GM18498 (cell line): ENCODE data around the gene ZNF490.
"Not testable (repeated sequence)": the region's sequence is repeated elsewhere in the genome, so short reads cannot be mapped to it uniquely, and the experiment has no call there.

Experiments
- ATAC-seq: cut with Tn5 transposase; IDR thresholded peaks from one replicate; pipeline ENCODE4 v1.9.1; 2021; ENCODE audit warnings: mild to moderate bottlenecking, moderate library complexity; ENCODE audit not compliant: unreplicated experiment

Gene ZNF490

GRCh38 chr19:12610540-12611360 is at the start of gene ZNF490, which contains the start of gene ZNF791:
Gene ZNF490 (minus strand): TSS chr19:12610813. CDS start chr19:12610680, 133 bp downstream.
Gene ZNF791 (plus strand): TSS chr19:12610920. CDS start chr19:12611080, 160 bp downstream.
- peak; percentile 77 for ATAC-seq

- ATAC-seq, result no peak
Observed at GRCh38 chr19:12657966-12658365, 47.4 kb upstream of the ZNF490 start.

GRCh38 chr19:12656899-12657571 is 46.4 kb upstream of the ZNF490 start:
- no peak for ATAC-seq

GRCh38 chr19:12655546-12655945 is 44.9 kb upstream of the ZNF490 start:
- no peak for ATAC-seq

GRCh38 chr19:12652219-12652618 is 41.6 kb upstream of the ZNF490 start:
- ATAC-seq, result no peak

GRCh38 chr19:12649941-12650340 is 39.3 kb upstream of the ZNF490 start:
- no peak for ATAC-seq

GRCh38 chr19:12648088-12648487 is 37.5 kb upstream of the ZNF490 start:
- ATAC-seq, result no peak

- no peak for ATAC-seq
Observed at GRCh38 chr19:12647490-12648071, 37.0 kb upstream of the ZNF490 start.

- no peak for ATAC-seq
Observed at GRCh38 chr19:12647047-12647446, 36.4 kb upstream of the ZNF490 start.

GRCh38 chr19:12646551-12646950 is 35.9 kb upstream of the ZNF490 start:
- ATAC-seq, result no peak

- ATAC-seq, result not testable (repeated sequence)
Observed at GRCh38 chr19:12643716-12644115, 33.1 kb upstream of the ZNF490 start.

- no peak for ATAC-seq
Observed at GRCh38 chr19:12642506-12642905, 31.9 kb upstream of the ZNF490 start.

- no peak for ATAC-seq
Observed at GRCh38 chr19:12641456-12641855, 30.8 kb upstream of the ZNF490 start.

GRCh38 chr19:12639901-12640613 is 29.4 kb upstream of the ZNF490 start:
- ATAC-seq, result no peak

GRCh38 chr19:12638611-12639182 is 28.1 kb upstream of the ZNF490 start:
- ATAC-seq, result no peak

- no peak for ATAC-seq
Observed at GRCh38 chr19:12636631-12637030, 26.0 kb upstream of the ZNF490 start.

- no peak for ATAC-seq
Observed at GRCh38 chr19:12629215-12629614, 18.6 kb upstream of the ZNF490 start.

GRCh38 chr19:12628040-12629022 is 17.7 kb upstream of the ZNF490 start:
- ATAC-seq, result no peak

GRCh38 chr19:12626958-12627357 is 16.3 kb upstream of the ZNF490 start:
- ATAC-seq, result no peak
